Endothelial cell of umbilical vein (primary cell): ENCODE results near the gene ARTN.

Source experiments
- CTCF ChIP-seq, 2 donors: IDR thresholded peaks; 1 replicate in 1 of 2; 2 replicates in 1 of 2; pipeline ENCODE4 v1.5.1; 2011; ENCODE audit warnings: low read length in 2 of 2, mild to moderate bottlenecking in 2 of 2, moderate library complexity in 2 of 2, control low read depth in 1 of 2, inconsistent platforms in 1 of 2, low read depth in 1 of 2; ENCODE audit not compliant: insufficient read depth in 1 of 2; ENCODE audit errors: extremely low read depth in 1 of 2
- EZH2 ChIP-seq: IDR thresholded peaks from 2 replicates; pipeline ENCODE4 v1.6.1; 2012; ENCODE audit warnings: borderline replicate concordance, low read depth, mild to moderate bottlenecking, moderate library complexity, low read length, inconsistent platforms; ENCODE audit not compliant: severe bottlenecking
- MAX ChIP-seq: IDR thresholded peaks from 2 replicates; pipeline ENCODE4 v1.6.1; 2011; ENCODE audit not compliant: insufficient read depth, insufficient read length
- POLR2AphosphoS5 ChIP-seq: IDR thresholded peaks from 2 replicates; pipeline ENCODE4 v1.6.1; 2012; ENCODE audit warnings: low read depth, mild to moderate bottlenecking, control low read depth, low read length, moderate library complexity; ENCODE audit not compliant: insufficient read depth

GRCh38 chr1:43890815-43891214 is 42.8 kb upstream of the ARTN start:
- no peak for TF ChIP-seq MAX
- TF ChIP-seq EZH2: no peak
- no peak for TF ChIP-seq CTCF (IDR thresholded peaks at IDR 0.05; ENCODE audit: extremely low read depth in 1 of 2, insufficient read depth in 1 of 2, low read depth in 1 of 2, low read length in 2 of 2)
- TF ChIP-seq POLR2AphosphoS5: no peak
